Measurements from ENCODE around the gene ITGA11. TPM values are rescaled to one million over a fixed set of nuclear protein-coding genes. Genes with fewer than 3 reads are reported as not detected.

Gene ITGA11
- total and polyA plus RNA-seq, 2 experiments from 2014 or later = 0.03 to 0.40 TPM

- TF ChIP-seq, protein P1, sequence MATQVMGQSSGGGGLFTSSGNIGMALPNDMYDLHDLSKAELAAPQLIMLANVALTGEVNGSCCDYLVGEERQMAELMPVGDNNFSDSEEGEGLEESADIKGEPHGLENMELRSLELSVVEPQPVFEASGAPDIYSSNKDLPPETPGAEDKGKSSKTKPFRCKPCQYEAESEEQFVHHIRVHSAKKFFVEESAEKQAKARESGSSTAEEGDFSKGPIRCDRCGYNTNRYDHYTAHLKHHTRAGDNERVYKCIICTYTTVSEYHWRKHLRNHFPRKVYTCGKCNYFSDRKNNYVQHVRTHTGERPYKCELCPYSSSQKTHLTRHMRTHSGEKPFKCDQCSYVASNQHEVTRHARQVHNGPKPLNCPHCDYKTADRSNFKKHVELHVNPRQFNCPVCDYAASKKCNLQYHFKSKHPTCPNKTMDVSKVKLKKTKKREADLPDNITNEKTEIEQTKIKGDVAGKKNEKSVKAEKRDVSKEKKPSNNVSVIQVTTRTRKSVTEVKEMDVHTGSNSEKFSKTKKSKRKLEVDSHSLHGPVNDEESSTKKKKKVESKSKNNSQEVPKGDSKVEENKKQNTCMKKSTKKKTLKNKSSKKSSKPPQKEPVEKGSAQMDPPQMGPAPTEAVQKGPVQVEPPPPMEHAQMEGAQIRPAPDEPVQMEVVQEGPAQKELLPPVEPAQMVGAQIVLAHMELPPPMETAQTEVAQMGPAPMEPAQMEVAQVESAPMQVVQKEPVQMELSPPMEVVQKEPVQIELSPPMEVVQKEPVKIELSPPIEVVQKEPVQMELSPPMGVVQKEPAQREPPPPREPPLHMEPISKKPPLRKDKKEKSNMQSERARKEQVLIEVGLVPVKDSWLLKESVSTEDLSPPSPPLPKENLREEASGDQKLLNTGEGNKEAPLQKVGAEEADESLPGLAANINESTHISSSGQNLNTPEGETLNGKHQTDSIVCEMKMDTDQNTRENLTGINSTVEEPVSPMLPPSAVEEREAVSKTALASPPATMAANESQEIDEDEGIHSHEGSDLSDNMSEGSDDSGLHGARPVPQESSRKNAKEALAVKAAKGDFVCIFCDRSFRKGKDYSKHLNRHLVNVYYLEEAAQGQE (IDR thresholded peaks at IDR 0.05; ENCODE audit: unreplicated experiment) = no peak
- TF ChIP-seq EZH2phosphoT487 (IDR thresholded peaks at IDR 0.05; ENCODE audit: unreplicated experiment) (no peak), CTCF (conservative IDR thresholded peaks at IDR 0.05; ENCODE audit: low read depth in 2 of 2) (no peak), NANOG (IDR thresholded peaks at IDR 0.05; ENCODE audit: borderline replicate concordance) (no peak), EZH2 (IDR thresholded peaks at IDR 0.05; ENCODE audit: low read depth, unreplicated experiment) (no peak), POLR2AphosphoS5 (IDR thresholded peaks at IDR 0.05; ENCODE audit: low read depth) (no peak), STAT1 (IDR thresholded peaks at IDR 0.05; ENCODE audit: unreplicated experiment) (no peak)
- TF ChIP-seq, protein P2, sequence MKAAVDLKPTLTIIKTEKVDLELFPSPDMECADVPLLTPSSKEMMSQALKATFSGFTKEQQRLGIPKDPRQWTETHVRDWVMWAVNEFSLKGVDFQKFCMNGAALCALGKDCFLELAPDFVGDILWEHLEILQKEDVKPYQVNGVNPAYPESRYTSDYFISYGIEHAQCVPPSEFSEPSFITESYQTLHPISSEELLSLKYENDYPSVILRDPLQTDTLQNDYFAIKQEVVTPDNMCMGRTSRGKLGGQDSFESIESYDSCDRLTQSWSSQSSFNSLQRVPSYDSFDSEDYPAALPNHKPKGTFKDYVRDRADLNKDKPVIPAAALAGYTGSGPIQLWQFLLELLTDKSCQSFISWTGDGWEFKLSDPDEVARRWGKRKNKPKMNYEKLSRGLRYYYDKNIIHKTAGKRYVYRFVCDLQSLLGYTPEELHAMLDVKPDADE (IDR thresholded peaks at IDR 0.05) = no peak
These were observed 136.8 kb downstream of the ITGA11 start (continued) for GRCh38 chr15:68295014-68295805.

GRCh38 chr15:68292967-68293366, 139.0 kb downstream of the ITGA11 start:
- H3K4me1 Mint-ChIP-seq = peaks cover 46% of the 10 kb centered on the region
- H3K36me3 ChIP-seq (ENCODE audit: insufficient read depth) = no peaks in the 10 kb centered on the region
- H3K9me3 Mint-ChIP-seq = no peaks in the 10 kb centered on the region
- H3K27me3 Mint-ChIP-seq (ENCODE audit: insufficient read depth, low read depth, poor library complexity) = no peaks in the 10 kb centered on the region
- no peak overlapping the region for H3K4me3 Mint-ChIP-seq
- H4K20me1 ChIP-seq (replicated peaks; ENCODE audit: insufficient read depth) = peaks cover 26% of the 10 kb centered on the region
- no peak overlapping the region for H3K4me2 ChIP-seq
- no peak overlapping the region for H3K4me3 ChIP-seq
- H3K27me3 ChIP-seq (ENCODE audit: insufficient read depth) = no peaks in the 10 kb centered on the region
- H3K4me1 ChIP-seq (ENCODE audit: insufficient read depth) = peaks cover 41% of the 10 kb centered on the region
- H3K36me3 Mint-ChIP-seq (ENCODE audit: low read depth) = peaks cover 25% of the 10 kb centered on the region
- no peaks in the 10 kb centered on the region for H3F3A ChIP-seq (replicated peaks; ENCODE audit: low read depth)
- H2AFZ ChIP-seq = no peak overlapping the region
- no peak for ATAC-seq
- peak overlapping the region; percentile 15; the same call in 1 of the 2 replicates for H3K27ac ChIP-seq (ENCODE audit: low read depth)
- H3K79me2 ChIP-seq (replicated peaks; ENCODE audit: insufficient read depth) = peaks cover 76% of the 10 kb centered on the region
- H3K9me2 ChIP-seq (ENCODE audit: insufficient read depth) = no peaks in the 10 kb centered on the region
- TF ChIP-seq ZNF114 (CRISPR knock-in tag; IDR thresholded peaks at IDR 0.05) (no peak), NANOG (IDR thresholded peaks at IDR 0.05; ENCODE audit: borderline replicate concordance) (no peak), EZH2 (IDR thresholded peaks at IDR 0.05; ENCODE audit: low read depth, unreplicated experiment) (no peak), CREB1 (CRISPR knock-in tag; IDR thresholded peaks at IDR 0.05; ENCODE audit: low read depth) (no peak), EZH2phosphoT487 (IDR thresholded peaks at IDR 0.05; ENCODE audit: unreplicated experiment) (no peak), CTCF (conservative IDR thresholded peaks at IDR 0.05; ENCODE audit: low read depth in 2 of 2) (no peak), POLR2AphosphoS5 (IDR thresholded peaks at IDR 0.05; ENCODE audit: low read depth) (no peak), ZNF331 (CRISPR knock-in tag; IDR thresholded peaks at IDR 0.05; ENCODE audit: low read depth) (no peak), JUNB (IDR thresholded peaks at IDR 0.05; ENCODE audit: unreplicated experiment) (no peak)
- TF ChIP-seq, protein P1 (IDR thresholded peaks at IDR 0.05; ENCODE audit: unreplicated experiment) = no peak
- DNase-seq (ENCODE audit: low spot score) = no peak
- H3K27ac Mint-ChIP-seq = no peak overlapping the region

Data from GM23338 (cell line).